ENCODE measurements around the gene MIF.

The MIF gene

DNA sequence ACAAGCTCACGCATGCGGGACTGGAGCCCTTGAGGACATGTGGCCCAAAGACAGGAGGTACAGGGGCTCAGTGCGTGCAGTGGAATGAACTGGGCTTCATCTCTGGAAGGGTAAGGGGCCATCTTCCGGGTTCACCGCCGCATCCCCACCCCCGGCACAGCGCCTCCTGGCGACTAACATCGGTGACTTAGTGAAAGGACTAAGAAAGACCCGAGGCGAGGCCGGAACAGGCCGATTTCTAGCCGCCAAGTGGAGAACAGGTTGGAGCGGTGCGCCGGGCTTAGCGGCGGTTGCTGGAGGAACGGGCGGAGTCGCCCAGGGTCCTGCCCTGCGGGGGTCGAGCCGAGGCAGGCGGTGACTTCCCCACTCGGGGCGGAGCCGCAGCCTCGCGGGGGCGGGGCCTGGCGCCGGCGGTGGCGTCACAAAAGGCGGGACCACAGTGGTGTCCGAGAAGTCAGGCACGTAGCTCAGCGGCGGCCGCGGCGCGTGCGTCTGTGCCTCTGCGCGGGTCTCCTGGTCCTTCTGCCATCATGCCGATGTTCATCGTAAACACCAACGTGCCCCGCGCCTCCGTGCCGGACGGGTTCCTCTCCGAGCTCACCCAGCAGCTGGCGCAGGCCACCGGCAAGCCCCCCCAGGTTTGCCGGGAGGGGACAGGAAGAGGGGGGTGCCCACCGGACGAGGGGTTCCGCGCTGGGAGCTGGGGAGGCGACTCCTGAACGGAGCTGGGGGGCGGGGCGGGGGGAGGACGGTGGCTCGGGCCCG, at the start of gene MIF:
TSS of gene MIF (plus strand) at position 439 of the 765 bp plus-strand sequence. CDS start at position 531, 92 bp downstream.
- Histone ChIP-seq H3K36me3 (ENCODE audit: low read depth) (peaks cover 31% of the 10 kb centered on the region), H3K27me3 (ENCODE audit: insufficient read depth, poor library complexity, severe bottlenecking) (no peaks in the 10 kb centered on the region), H3K27ac (ENCODE audit: poor library complexity, severe bottlenecking) (peak within 1 kb of the TSS; percentile 86), H3K4me3 (ENCODE audit: severe bottlenecking) (peak within 1 kb of the TSS; percentile 65), H3K4me1 (ENCODE audit: insufficient read depth, poor library complexity, severe bottlenecking) (no peaks in the 10 kb centered on the region), H3K9me3 (ENCODE audit: severe bottlenecking) (no peaks in the 10 kb centered on the region)
- TF ChIP-seq, protein P1, sequence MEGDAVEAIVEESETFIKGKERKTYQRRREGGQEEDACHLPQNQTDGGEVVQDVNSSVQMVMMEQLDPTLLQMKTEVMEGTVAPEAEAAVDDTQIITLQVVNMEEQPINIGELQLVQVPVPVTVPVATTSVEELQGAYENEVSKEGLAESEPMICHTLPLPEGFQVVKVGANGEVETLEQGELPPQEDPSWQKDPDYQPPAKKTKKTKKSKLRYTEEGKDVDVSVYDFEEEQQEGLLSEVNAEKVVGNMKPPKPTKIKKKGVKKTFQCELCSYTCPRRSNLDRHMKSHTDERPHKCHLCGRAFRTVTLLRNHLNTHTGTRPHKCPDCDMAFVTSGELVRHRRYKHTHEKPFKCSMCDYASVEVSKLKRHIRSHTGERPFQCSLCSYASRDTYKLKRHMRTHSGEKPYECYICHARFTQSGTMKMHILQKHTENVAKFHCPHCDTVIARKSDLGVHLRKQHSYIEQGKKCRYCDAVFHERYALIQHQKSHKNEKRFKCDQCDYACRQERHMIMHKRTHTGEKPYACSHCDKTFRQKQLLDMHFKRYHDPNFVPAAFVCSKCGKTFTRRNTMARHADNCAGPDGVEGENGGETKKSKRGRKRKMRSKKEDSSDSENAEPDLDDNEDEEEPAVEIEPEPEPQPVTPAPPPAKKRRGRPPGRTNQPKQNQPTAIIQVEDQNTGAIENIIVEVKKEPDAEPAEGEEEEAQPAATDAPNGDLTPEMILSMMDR (IDR thresholded peaks at IDR 0.05; ENCODE audit: poor library complexity, severe bottlenecking) = peak; percentile 74
- ATAC-seq (ENCODE audit: low read depth) = peak; percentile 75
- DNase-seq (ENCODE audit: low spot score) = peak; percentile 89

GRCh38 chr22:23844739-23845202, 49.4 kb upstream of the MIF start:
- TF ChIP-seq, protein P1 (IDR thresholded peaks at IDR 0.05; ENCODE audit: poor library complexity, severe bottlenecking) = no peak
- DNase-seq (ENCODE audit: low spot score) (no peak), ATAC-seq (ENCODE audit: low read depth) (no peak)
- no peaks in the 10 kb centered on the region for H3K27me3 ChIP-seq (ENCODE audit: insufficient read depth, poor library complexity, severe bottlenecking)
- H3K4me1 ChIP-seq (ENCODE audit: insufficient read depth, poor library complexity, severe bottlenecking) = peaks cover 10% of the 10 kb centered on the region
- no peaks in the 10 kb centered on the region for H3K36me3 ChIP-seq (ENCODE audit: low read depth)
- no peaks in the 10 kb centered on the region for H3K9me3 ChIP-seq (ENCODE audit: severe bottlenecking)
- no peak overlapping the region for H3K4me3 ChIP-seq (ENCODE audit: severe bottlenecking)
- no peak overlapping the region for H3K27ac ChIP-seq (ENCODE audit: poor library complexity, severe bottlenecking)

GRCh38 chr22:23845265-23846080, 48.7 kb upstream of the MIF start:
- TF ChIP-seq, protein P1 (IDR thresholded peaks at IDR 0.05; ENCODE audit: poor library complexity, severe bottlenecking) = no peak
- Histone ChIP-seq H3K27me3 (ENCODE audit: insufficient read depth, poor library complexity, severe bottlenecking) (no peaks in the 10 kb centered on the region), H3K4me1 (ENCODE audit: insufficient read depth, poor library complexity, severe bottlenecking) (peaks cover 10% of the 10 kb centered on the region), H3K4me3 (ENCODE audit: severe bottlenecking) (no peak overlapping the region), H3K36me3 (ENCODE audit: low read depth) (no peaks in the 10 kb centered on the region), H3K9me3 (ENCODE audit: severe bottlenecking) (no peaks in the 10 kb centered on the region), H3K27ac (ENCODE audit: poor library complexity, severe bottlenecking) (peak overlapping the region; percentile 42)
- ATAC-seq (ENCODE audit: low read depth) = no peak
- peak; percentile 32 for DNase-seq (ENCODE audit: low spot score)

GRCh38 chr22:23846081-23846469, 48.1 kb upstream of the MIF start:
- ATAC-seq (ENCODE audit: low read depth) (no peak), DNase-seq (ENCODE audit: low spot score) (no peak)
- Histone ChIP-seq H3K36me3 (ENCODE audit: low read depth) (no peaks in the 10 kb centered on the region), H3K27me3 (ENCODE audit: insufficient read depth, poor library complexity, severe bottlenecking) (no peaks in the 10 kb centered on the region), H3K27ac (ENCODE audit: poor library complexity, severe bottlenecking) (peak overlapping the region; percentile 42), H3K4me3 (ENCODE audit: severe bottlenecking) (no peak overlapping the region), H3K4me1 (ENCODE audit: insufficient read depth, poor library complexity, severe bottlenecking) (peaks cover 10% of the 10 kb centered on the region), H3K9me3 (ENCODE audit: severe bottlenecking) (no peaks in the 10 kb centered on the region)
- TF ChIP-seq, protein P1 (IDR thresholded peaks at IDR 0.05; ENCODE audit: poor library complexity, severe bottlenecking) = no peak
